Psoas muscle (tissue), 8 donors: Measurements from ENCODE around the gene CASP10. TPM values are rescaled to one million over a fixed set of nuclear protein-coding genes. Genes with fewer than 3 reads are reported as not detected.
"Not testable (repeated sequence)": the region's sequence is repeated elsewhere in the genome, so short reads cannot be mapped to it uniquely, and the experiment has no call there.

Experiments used
- ATAC-seq, 4 donors: fragments of 200-7000 bp; cut with Tn5 transposase; one replicate each; pipeline ENCODE4 v1.9.1; 2020; ENCODE audit warnings: moderate library complexity in 3 of 4, mild to moderate bottlenecking in 2 of 4
- DNase-seq, 2 donors: peaks; one replicate each; pipeline ENCODE4 v3.0.0-alpha.2; 2020
- H3K27ac ChIP-seq: fragments of 200-600 bp; one replicate; pipeline ENCODE4 v1.8.0; 2022
- H3K27me3 ChIP-seq, 3 donors: fragments of 200-600 bp in 1 of 3; one replicate each; pipeline versions ENCODE4 v1.6.1 to v1.8.0; 2013 to 2022; ENCODE audit warnings: low read length in 2 of 3, mild to moderate bottlenecking in 2 of 3, moderate library complexity in 1 of 3; ENCODE audit not compliant: insufficient read depth in 3 of 3
- H3K36me3 ChIP-seq, 2 donors: fragments of 200-600 bp in 1 of 2; one replicate each; pipeline versions ENCODE4 v1.6.1 to v1.8.0; 2013 to 2022; ENCODE audit warnings: low read depth in 1 of 2, mild to moderate bottlenecking in 1 of 2, moderate library complexity in 1 of 2; ENCODE audit not compliant: insufficient read depth in 1 of 2
- H3K4me1 ChIP-seq: fragments of 200-600 bp; one replicate; pipeline ENCODE4 v1.8.0; 2022
- H3K4me3 ChIP-seq: fragments of 200-600 bp; one replicate; pipeline ENCODE4 v1.8.0; 2022; ENCODE audit warnings: mild to moderate bottlenecking
- H3K9me3 ChIP-seq: fragments of 200-600 bp; one replicate; pipeline ENCODE4 v1.8.0; 2022
- CTCF ChIP-seq: fragments of 200-600 bp; IDR thresholded peaks from one replicate; pipeline ENCODE4 v1.8.0; 2022; ENCODE audit warnings: antibody characterized with exemption
- WGBS, 3 donors: extraction: QIAGEN DNeasy Blood & Tissue Kit; methylation state at CpG; one replicate each; pipeline versions ENCODE4 v1.1.6 to v1.1.7; 2013; 5-methylcytosine and 5-hydroxymethylcytosine counted together
- intact Hi-C, 2 donors: fragments of 100-400 bp; cut with DNase I; formaldehyde crosslinking; loops; one replicate each; pipeline versions ENCODE4 v1.11.0 to v1.14.2; 2022
- polyA plus RNA-seq, 3 donors: library from polyadenylated mRNA; stranded (reverse); fragments of 200-250 nt; gene quantifications; one replicate each; pipeline ENCODE4 v1.2.3, GENCODE V29; 2013
- total RNA-seq, 4 donors: library from RNA; stranded (reverse); fragmentation: NEBNext Ultra II Directional in 2 of 4; extraction: Animal tissue kit (Norgen Biotek cat#: 25700) in 2 of 4; gene quantifications; one replicate each; pipeline versions ENCODE4 v1.2.1 to v1.2.4, GENCODE V29; 2021 to 2023
- donor health status: healthy with polysubstance abuse.
- donor health status: DM: no; HTN: no; CAD: no; lungs with moderate emphysema.
- donor health status: Bipolar disorder and iron deficiency.
- donor health status: healthy.
- donor health status: DM: yes; HTN: yes; CAD: no.
- donor health status: DM: no; HTN: no; CAD: no.
- donor health status: DM: no; HTN: no; CAD: no.
- donor health status: DM: yes; HTN: yes; CAD: no.

The CASP10 gene
- total and polyA plus RNA-seq, 7 donors, result 0.90 to 3.8 (median 2.3) TPM

- no peak for DNase-seq
- Histone ChIP-seq H3K36me3 (no peaks in the 10 kb centered on the region), H3K4me3 (no peak overlapping the region), H3K4me1 (no peaks in the 10 kb centered on the region), H3K27ac (no peak overlapping the region), H3K27me3 (no peaks in the 10 kb centered on the region), H3K9me3 (no peaks in the 10 kb centered on the region)
- intact Hi-C loops, result loop anchor here (5.0 to 10.0 kb wide), 3 partner anchors 107 to 212 kb away; partner anchors contain the start of gene ORC2 (in 2 of the 2)
- 32 to 45% (median 35%) methylated on average over 1 of the region's 1 CpG for WGBS, 3 donors
- no peak for TF ChIP-seq CTCF
- no peak for ATAC-seq
Measured at GRCh38 chr2:201174687-201175086, 8.3 kb upstream of the CASP10 start.

GRCh38 chr2:201176081-201176481 lies 6.9 kb upstream of the CASP10 start:
- H3K4me1 ChIP-seq, result no peaks in the 10 kb centered on the region
- H3K4me3 ChIP-seq, result no peak overlapping the region
- ATAC-seq, result no peak
- no peak for DNase-seq
- no peak overlapping the region for H3K27ac ChIP-seq
- no peak for TF ChIP-seq CTCF
- H3K27me3 ChIP-seq, result no peaks in the 10 kb centered on the region
- WGBS, 3 donors, result 32 to 53% (median 47%) methylated on average over 5 to 6 of the region's 6 CpGs
- no peaks in the 10 kb centered on the region for H3K9me3 ChIP-seq
- intact Hi-C loops, result loop anchor here (2.0 to 10.0 kb wide), 4 partner anchors 109 to 269 kb away; partner anchors contain the start of gene ORC2 (in 2 of the 2)
- no peaks in the 10 kb centered on the region for H3K36me3 ChIP-seq

- 54 to 68% (median 57%) methylated on average over 3 of the region's 3 CpGs for WGBS, 3 donors
- H3K36me3 ChIP-seq, result no peaks in the 10 kb centered on the region
- H3K4me3 ChIP-seq, result no peak overlapping the region
- H3K27me3 ChIP-seq, result no peaks in the 10 kb centered on the region
- intact Hi-C loops, result loop anchor here (5.0 kb wide), 2 partner anchors 52 to 278 kb away; no protein-coding TSS in a partner anchor
- H3K27ac ChIP-seq, result no peak overlapping the region
- no peak for TF ChIP-seq CTCF
- DNase-seq, result no peak
- no peaks in the 10 kb centered on the region for H3K9me3 ChIP-seq
- H3K4me1 ChIP-seq, result no peaks in the 10 kb centered on the region
- ATAC-seq, result no peak
Measured at GRCh38 chr2:201180010-201180409, 2.9 kb upstream of the CASP10 start.

- Histone ChIP-seq H3K4me3 (peak overlapping the region; percentile 62), H3K27me3 (no peaks in the 10 kb centered on the region), H3K27ac (peak overlapping the region; percentile 50), H3K9me3 (no peaks in the 10 kb centered on the region), H3K36me3 (no peaks in the 10 kb centered on the region), H3K4me1 (no peaks in the 10 kb centered on the region)
- intact Hi-C loops, result loop anchor here (5.0 kb wide), 2 partner anchors 49 to 281 kb away; no protein-coding TSS in a partner anchor
- 53 to 71% (median 53%) methylated on average over 4 of the region's 4 CpGs for WGBS, 3 donors
- ATAC-seq (no peak), DNase-seq (no peak)
- no peak for TF ChIP-seq CTCF
Measured at GRCh38 chr2:201183365-201183727, 405 bp downstream of the CASP10 start.

- H3K36me3 ChIP-seq, H3K27me3 ChIP-seq, H3K27ac ChIP-seq, DNase-seq, H3K9me3 ChIP-seq, H3K4me1 ChIP-seq, ATAC-seq: not testable (repeated sequence)
- 67 to 71% (median 70%) methylated on average over 5 of the region's 5 CpGs for WGBS, 3 donors
- peak overlapping the region; percentile 62 for H3K4me3 ChIP-seq
- intact Hi-C loops, result loop anchor here (5.0 kb wide), 2 partner anchors 48 to 282 kb away; no protein-coding TSS in a partner anchor
Measured at GRCh38 chr2:201183835-201184234, 894 bp downstream of the CASP10 start.

GRCh38 chr2:201184248-201184647 lies 1.3 kb downstream of the CASP10 start:
- DNase-seq, ATAC-seq, H3K36me3 ChIP-seq, H3K4me1 ChIP-seq, H3K27ac ChIP-seq, H3K9me3 ChIP-seq, H3K27me3 ChIP-seq: not testable (repeated sequence)
- intact Hi-C loops, result loop anchor here (5.0 kb wide), 2 partner anchors 48 to 282 kb away; no protein-coding TSS in a partner anchor
- WGBS, 3 donors, result 64 to 71% (median 68%) methylated on average over 6 of the region's 6 CpGs
- peak overlapping the region; percentile 62 for H3K4me3 ChIP-seq
